MCF 10A (cell line): ENCODE results near the gene ALDH5A1. TPM values are rescaled to one million over a fixed set of nuclear protein-coding genes. Genes with fewer than 3 reads are reported as not detected.
A peak's percentile ranks its signal among the peaks of the same experiment; 100 is the strongest.

Source experiments
- BruUV-seq: library from RNA; stranded (reverse); fragments of 400-500 nt; replicated peaks from 2 replicates; lab custom pipeline; 2021; lab: Mats Ljungman, UMichigan
- CTCF ChIA-PET: fragments of 300-600 bp; sonication (Branson Sonifier 250); formaldehyde crosslinking; extraction: SDS; loops from one replicate; lab custom pipeline; 2021; ENCODE audit warnings: antibody characterized with exemption, inconsistent platforms; lab: Yijun Ruan, JAX
- POLR2A ChIA-PET: fragments of 300-600, 350-650 bp; sonication (Branson Sonifier 250); formaldehyde crosslinking; extraction: SDS; loops from one replicate; lab custom pipeline; 2020; ENCODE audit warnings: antibody characterized with exemption, inconsistent platforms; lab: Yijun Ruan, JAX
- DNase-seq: peaks from one replicate; pipeline ENCODE4 v3.0.0-alpha.2; 2018; ENCODE audit not compliant: unreplicated experiment
- H3K27ac Mint-ChIP-seq: one replicate; pipeline ENCODE4 v1.8.0; 2022; ENCODE audit warnings: mild to moderate bottlenecking, low read depth, mixed read lengths; ENCODE audit not compliant: unreplicated experiment
- H3K27me3 Mint-ChIP-seq: one replicate; pipeline ENCODE4 v1.8.0; 2022; ENCODE audit warnings: mixed read lengths; ENCODE audit not compliant: insufficient read depth, unreplicated experiment
- H3K36me3 Mint-ChIP-seq: one replicate; pipeline ENCODE4 v1.8.0; 2022; ENCODE audit warnings: mild to moderate bottlenecking, moderate library complexity, mixed read lengths; ENCODE audit not compliant: insufficient read depth, unreplicated experiment
- H3K4me1 Mint-ChIP-seq: one replicate; pipeline ENCODE4 v1.8.0; 2022; ENCODE audit warnings: mixed read lengths; ENCODE audit not compliant: insufficient read depth, unreplicated experiment
- H3K4me3 Mint-ChIP-seq: one replicate; pipeline ENCODE4 v1.8.0; 2022; ENCODE audit warnings: mild to moderate bottlenecking, moderate library complexity, mixed read lengths; ENCODE audit not compliant: unreplicated experiment
- H3K9me3 Mint-ChIP-seq: one replicate; pipeline ENCODE4 v1.8.0; 2022; ENCODE audit warnings: mixed read lengths; ENCODE audit not compliant: unreplicated experiment
- CTCF ChIP-seq: fragments of 200-600 bp; IDR thresholded peaks from one replicate; pipeline ENCODE4 v1.8.0; 2022; ENCODE audit warnings: antibody characterized with exemption, mild to moderate bottlenecking; ENCODE audit not compliant: unreplicated experiment
- intact Hi-C: fragments of 100-400 bp; cut with micrococcal nuclease; formaldehyde crosslinking; loops from 2 replicates; pipeline ENCODE4 v1.14.1; 2022
- total RNA-seq: library from RNA; stranded (reverse); gene quantifications from 2 replicates; pipeline ENCODE4 v1.2.3, GENCODE V29; 2022

The ALDH5A1 gene
- total RNA-seq, 1 experiment from 2014 or later: 1.7 TPM

- no peaks in the 10 kb centered on the region for H3K27me3 Mint-ChIP-seq
- BruUV-seq: no TSS peak
- H3K9me3 Mint-ChIP-seq: no peaks in the 10 kb centered on the region
- peak; percentile 23 for DNase-seq
- no peak for TF ChIP-seq CTCF
- H3K4me1 Mint-ChIP-seq: no peaks in the 10 kb centered on the region
- POLR2A ChIA-PET: interaction anchor here (0.8 kb wide), 1 partner anchor 451 kb away, joined by 3 read pairs; no protein-coding TSS in a partner anchor
- CTCF ChIA-PET: no interaction called here
- intact Hi-C loops: no loop called here
- H3K36me3 Mint-ChIP-seq: no peaks in the 10 kb centered on the region
- no peak overlapping the region for H3K4me3 Mint-ChIP-seq
- H3K27ac Mint-ChIP-seq: no peak overlapping the region
Observed at GRCh38 chr6:24574809-24575208, 80.0 kb downstream of the ALDH5A1 start.

GRCh38 chr6:24576447-24576846 lies 81.7 kb downstream of the ALDH5A1 start:
- Mint-ChIP-seq H3K27ac (no peak overlapping the region), H3K36me3 (no peaks in the 10 kb centered on the region), H3K4me1 (no peaks in the 10 kb centered on the region), H3K4me3 (no peak overlapping the region), H3K9me3 (no peaks in the 10 kb centered on the region), H3K27me3 (no peaks in the 10 kb centered on the region)
- intact Hi-C loops: no loop called here
- CTCF ChIA-PET: interaction anchor here (0.6 kb wide), 1 partner anchor 128 kb away, joined by 5 read pairs; no protein-coding TSS in a partner anchor
- TF ChIP-seq CTCF: no peak
- POLR2A ChIA-PET: no interaction called here
- no peak for DNase-seq
- no TSS peak for BruUV-seq

GRCh38 chr6:24581084-24581669 lies 86.4 kb downstream of the ALDH5A1 start:
- no TSS peak for BruUV-seq
- H3K27ac Mint-ChIP-seq: no peak overlapping the region
- peaks cover under 1% of the 10 kb centered on the region for H3K27me3 Mint-ChIP-seq
- peaks cover 10% of the 10 kb centered on the region for H3K4me1 Mint-ChIP-seq
- ChIA-PET CTCF (interaction anchor here (0.5 to 5.0 kb wide), 48 partner anchors 7 to 474 kb away, joined by 3 to 36 read pairs (median 4); partner anchors contain the start of genes ACOT13, GMNN, KIAA0319 and TDP2), POLR2A (interaction anchor here (0.7 to 1.6 kb wide), 4 partner anchors 84 to 174 kb away, joined by 3 to 6 read pairs (median 4); no protein-coding TSS in a partner anchor)
- intact Hi-C loops: loop anchor here (1.0 to 10.0 kb wide), 6 partner anchors 57 to 490 kb away; partner anchors contain the start of genes ACOT13 and KIAA0319
- H3K36me3 Mint-ChIP-seq: no peaks in the 10 kb centered on the region
- H3K9me3 Mint-ChIP-seq: no peaks in the 10 kb centered on the region
- TF ChIP-seq CTCF: peak; percentile 62
- DNase-seq: peak; percentile 79
- no peak overlapping the region for H3K4me3 Mint-ChIP-seq
